WTC11 (cell line): ENCODE results near the gene RFLNA. TPM values are rescaled to one million over a fixed set of nuclear protein-coding genes. Genes with fewer than 3 reads are reported as not detected.

Experiments
- ATAC-seq: fragments of 200-7000 bp; cut with Tn5 transposase; 2 replicates; pipeline ENCODE4 v1.10.0; 2021; ENCODE audit warnings: mild to moderate bottlenecking, moderate library complexity
- CTCF ChIA-PET: fragments of 300-600 bp; sonication (Branson Sonifier 250); formaldehyde crosslinking; loops from one replicate; lab custom pipeline; 2021; ENCODE audit warnings: antibody characterized with exemption; lab: Charles Lee
- POLR2A ChIA-PET: fragments of 350-600 bp; sonication (Branson Sonifier 250); formaldehyde crosslinking; loops from one replicate; lab custom pipeline; 2021; ENCODE audit warnings: antibody characterized with exemption; lab: Charles Lee
- DNase-seq: peaks from one replicate; pipeline ENCODE4 v3.0.0; 2021; ENCODE audit warnings: low spot score
- H3K27ac Mint-ChIP-seq: 2 replicates; pipeline ENCODE4 v1.8.0; 2021; ENCODE audit warnings: mixed read lengths
- H3K27me3 Mint-ChIP-seq: 2 replicates; pipeline ENCODE4 v1.8.0; 2021; ENCODE audit warnings: low read depth, mild to moderate bottlenecking, moderate library complexity, mixed read lengths
- H3K36me3 Mint-ChIP-seq: 2 replicates; pipeline ENCODE4 v1.8.0; 2021; ENCODE audit warnings: mixed read lengths
- H3K4me1 Mint-ChIP-seq: 2 replicates; pipeline ENCODE4 v1.8.0; 2022; ENCODE audit warnings: mixed read lengths
- H3K4me3 Mint-ChIP-seq: 2 replicates; pipeline ENCODE4 v1.8.0; 2021; ENCODE audit warnings: mild to moderate bottlenecking, moderate library complexity, mixed read lengths
- H3K9me3 Mint-ChIP-seq: 2 replicates; pipeline ENCODE4 v1.8.0; 2021; ENCODE audit warnings: mixed read lengths
- ATF3 ChIP-seq: sonication (generic); formaldehyde crosslinking; conservative IDR thresholded peaks from 2 replicates; pipeline ENCODE4 v1.8.1; 2022; ENCODE audit warnings: mild to moderate bottlenecking, missing genetic modification reagents
- CREM ChIP-seq: sonication (generic); formaldehyde crosslinking; IDR thresholded peaks from 2 replicates; pipeline ENCODE4 v1.8.1; 2022; ENCODE audit warnings: mild to moderate bottlenecking, missing genetic modification reagents, moderate library complexity
- E2F5 ChIP-seq: sonication (generic); formaldehyde crosslinking; IDR thresholded peaks from 2 replicates; pipeline ENCODE4 v1.8.1; 2022; ENCODE audit warnings: mild to moderate bottlenecking, moderate library complexity, missing genetic modification reagents
- FOXK1 ChIP-seq: sonication (generic); formaldehyde crosslinking; IDR thresholded peaks from 2 replicates; pipeline ENCODE4 v1.8.0; 2022; ENCODE audit warnings: mild to moderate bottlenecking, moderate library complexity, missing genetic modification reagents
- FOXP1 ChIP-seq: sonication (generic); formaldehyde crosslinking; IDR thresholded peaks from 2 replicates; pipeline ENCODE4 v1.8.0; 2022; ENCODE audit warnings: missing genetic modification reagents, mild to moderate bottlenecking, moderate library complexity, borderline replicate concordance
- HMGXB4 ChIP-seq: sonication (generic); formaldehyde crosslinking; IDR thresholded peaks from 2 replicates; pipeline ENCODE4 v1.8.1; 2023; ENCODE audit warnings: mild to moderate bottlenecking, moderate library complexity, missing genetic modification reagents
- IRF1 ChIP-seq: sonication (generic); formaldehyde crosslinking; IDR thresholded peaks from 2 replicates; pipeline ENCODE4 v1.8.0; 2023; ENCODE audit warnings: missing genetic modification reagents
- IRF2 ChIP-seq: sonication (generic); formaldehyde crosslinking; IDR thresholded peaks from 2 replicates; pipeline ENCODE4 v1.8.0; 2022; ENCODE audit warnings: low read depth, missing genetic modification reagents, borderline replicate concordance
- JUN ChIP-seq: sonication (generic); formaldehyde crosslinking; IDR thresholded peaks from 2 replicates; pipeline ENCODE4 v1.8.0; 2023; ENCODE audit warnings: mild to moderate bottlenecking, missing genetic modification reagents
- NFYB ChIP-seq: sonication (generic); formaldehyde crosslinking; conservative IDR thresholded peaks from 2 replicates; pipeline ENCODE4 v1.8.0; 2022; ENCODE audit warnings: low read depth, missing genetic modification reagents
- SOX15 ChIP-seq: fragments of 250-450 bp; sonication (Bioruptor Pico); IDR thresholded peaks from 2 replicates; pipeline ENCODE4 v1.9.0; 2021; ENCODE audit warnings: mild to moderate bottlenecking
- TCF7 ChIP-seq: sonication (generic); formaldehyde crosslinking; IDR thresholded peaks from 2 replicates; pipeline ENCODE4 v1.8.0; 2022; ENCODE audit warnings: mild to moderate bottlenecking, low read depth, missing genetic modification reagents, moderate library complexity
- TEAD4 ChIP-seq: sonication (generic); formaldehyde crosslinking; IDR thresholded peaks from 2 replicates; pipeline ENCODE4 v1.8.0; 2022; ENCODE audit warnings: mild to moderate bottlenecking, missing genetic modification reagents
- ZBTB21 ChIP-seq: sonication (generic); formaldehyde crosslinking; IDR thresholded peaks from 2 replicates; pipeline ENCODE4 v1.8.1; 2023; ENCODE audit warnings: mild to moderate bottlenecking, missing genetic modification reagents, borderline replicate concordance
- ZNF219 ChIP-seq: sonication (generic); formaldehyde crosslinking; IDR thresholded peaks from 2 replicates; pipeline ENCODE4 v1.8.0; 2023; ENCODE audit warnings: missing genetic modification reagents, mild to moderate bottlenecking, borderline replicate concordance
- ZNF263 ChIP-seq: sonication (generic); formaldehyde crosslinking; IDR thresholded peaks from 2 replicates; pipeline ENCODE4 v1.8.1; 2022; ENCODE audit warnings: low read depth, mild to moderate bottlenecking, moderate library complexity, missing genetic modification reagents
- ZNF512 ChIP-seq: sonication (generic); formaldehyde crosslinking; IDR thresholded peaks from 2 replicates; pipeline ENCODE4 v1.8.1; 2022; ENCODE audit warnings: missing genetic modification reagents, borderline replicate concordance
- ZNF671 ChIP-seq: fragments of 250-450 bp; sonication (Bioruptor Pico); IDR thresholded peaks from 2 replicates; pipeline ENCODE4 v1.8.0; 2021; ENCODE audit warnings: mild to moderate bottlenecking
- total RNA-seq: library from RNA; stranded (reverse); gene quantifications from 3 replicates; pipeline ENCODE4 v1.2.3, GENCODE V29; 2021
- TF ChIP-seq, protein P1 (sequence below): sonication (generic); formaldehyde crosslinking; IDR thresholded peaks from 2 replicates; pipeline ENCODE4 v1.8.0; 2023; ENCODE audit warnings: mild to moderate bottlenecking, missing genetic modification reagents
- TF ChIP-seq, protein P2 (sequence below): sonication (generic); formaldehyde crosslinking; IDR thresholded peaks from 2 replicates; pipeline ENCODE4 v1.8.1; 2022; ENCODE audit warnings: low read depth, missing genetic modification reagents, borderline replicate concordance
- TF ChIP-seq, protein P3 (sequence below): sonication (generic); formaldehyde crosslinking; IDR thresholded peaks from 2 replicates; pipeline ENCODE4 v1.8.1; 2023; ENCODE audit warnings: mild to moderate bottlenecking, missing genetic modification reagents, moderate library complexity

Gene RFLNA
- total RNA-seq, 1 experiment from 2014 or later, result 6.3 TPM

DNA sequence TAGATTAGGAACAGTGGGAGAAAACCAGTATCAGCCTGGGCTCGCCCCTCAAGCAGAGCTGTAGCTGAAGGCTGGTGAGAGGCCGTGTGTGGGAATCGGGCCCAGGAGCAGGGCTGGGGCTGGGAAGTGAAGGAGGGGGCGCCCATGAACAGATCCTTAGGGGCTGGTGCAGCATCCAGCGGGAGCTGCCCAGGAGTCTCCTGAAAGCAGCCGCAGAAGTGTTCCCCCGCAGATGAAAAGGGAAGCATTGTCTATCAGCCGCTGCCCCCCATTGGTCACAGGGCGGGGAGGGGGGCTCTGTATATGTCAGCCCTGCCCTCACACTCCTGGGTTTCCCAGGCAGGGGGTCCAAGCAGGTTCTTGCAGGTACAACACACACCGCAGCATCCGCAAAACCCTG lies 15.6 kb upstream of the RFLNA start:
- peaks cover 27% of the 10 kb centered on the region for H3K4me1 Mint-ChIP-seq
- CTCF ChIA-PET, result interaction anchor here (0.8 to 2.3 kb wide), 4 partner anchors 15 to 225 kb away, joined by 4 to 8 read pairs (median 6); partner anchors contain the start of gene RFLNA
- ATAC-seq, result peak; percentile 66
- no peak overlapping the region for H3K27ac Mint-ChIP-seq
- peaks cover 24% of the 10 kb centered on the region for H3K27me3 Mint-ChIP-seq
- H3K4me3 Mint-ChIP-seq, result no peak overlapping the region
- H3K9me3 Mint-ChIP-seq, result peaks cover 17% of the 10 kb centered on the region
- TF ChIP-seq ZNF671 (CRISPR knock-in tag) (no peak), TCF7 (CRISPR knock-in tag) (no peak), ATF3 (no peak), ZNF512 (CRISPR knock-in tag) (no peak), FOXP1 (no peak), IRF2 (CRISPR knock-in tag) (no peak), ZNF263 (CRISPR knock-in tag) (no peak), ZBTB21 (no peak), JUN (CRISPR knock-in tag) (no peak), NFYB (CRISPR knock-in tag) (no peak), TEAD4 (CRISPR knock-in tag) (no peak), HMGXB4 (CRISPR knock-in tag) (no peak), SOX15 (CRISPR knock-in tag) (no peak)
- TF ChIP-seq, protein P1, sequence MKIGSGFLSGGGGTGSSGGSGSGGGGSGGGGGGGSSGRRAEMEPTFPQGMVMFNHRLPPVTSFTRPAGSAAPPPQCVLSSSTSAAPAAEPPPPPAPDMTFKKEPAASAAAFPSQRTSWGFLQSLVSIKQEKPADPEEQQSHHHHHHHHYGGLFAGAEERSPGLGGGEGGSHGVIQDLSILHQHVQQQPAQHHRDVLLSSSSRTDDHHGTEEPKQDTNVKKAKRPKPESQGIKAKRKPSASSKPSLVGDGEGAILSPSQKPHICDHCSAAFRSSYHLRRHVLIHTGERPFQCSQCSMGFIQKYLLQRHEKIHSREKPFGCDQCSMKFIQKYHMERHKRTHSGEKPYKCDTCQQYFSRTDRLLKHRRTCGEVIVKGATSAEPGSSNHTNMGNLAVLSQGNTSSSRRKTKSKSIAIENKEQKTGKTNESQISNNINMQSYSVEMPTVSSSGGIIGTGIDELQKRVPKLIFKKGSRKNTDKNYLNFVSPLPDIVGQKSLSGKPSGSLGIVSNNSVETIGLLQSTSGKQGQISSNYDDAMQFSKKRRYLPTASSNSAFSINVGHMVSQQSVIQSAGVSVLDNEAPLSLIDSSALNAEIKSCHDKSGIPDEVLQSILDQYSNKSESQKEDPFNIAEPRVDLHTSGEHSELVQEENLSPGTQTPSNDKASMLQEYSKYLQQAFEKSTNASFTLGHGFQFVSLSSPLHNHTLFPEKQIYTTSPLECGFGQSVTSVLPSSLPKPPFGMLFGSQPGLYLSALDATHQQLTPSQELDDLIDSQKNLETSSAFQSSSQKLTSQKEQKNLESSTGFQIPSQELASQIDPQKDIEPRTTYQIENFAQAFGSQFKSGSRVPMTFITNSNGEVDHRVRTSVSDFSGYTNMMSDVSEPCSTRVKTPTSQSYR (CRISPR knock-in tag), result no peak
- TF ChIP-seq, all 79 proteins: peak for 0
- H3K36me3 Mint-ChIP-seq, result peaks cover 7% of the 10 kb centered on the region
- POLR2A ChIA-PET, result interaction anchor here (0.6 kb wide), 1 partner anchor 98 kb away, joined by 5 read pairs; no protein-coding TSS in a partner anchor
- DNase-seq, result no peak

GRCh38 chr12:124279846-124280360 lies 15.0 kb upstream of the RFLNA start:
- ChIA-PET POLR2A (no interaction called here), CTCF (interaction anchor here (0.7 to 2.3 kb wide), 5 partner anchors 15 to 244 kb away, joined by 3 to 8 read pairs (median 5); partner anchors contain the start of gene RFLNA)
- no peak overlapping the region for H3K4me3 Mint-ChIP-seq
- peaks cover 13% of the 10 kb centered on the region for H3K36me3 Mint-ChIP-seq
- peaks cover 29% of the 10 kb centered on the region for H3K27me3 Mint-ChIP-seq
- TF ChIP-seq E2F5 (CRISPR knock-in tag) (no peak), CREM (no peak), HMGXB4 (CRISPR knock-in tag) (no peak), ZNF219 (CRISPR knock-in tag) (no peak), FOXK1 (CRISPR knock-in tag) (no peak), TCF7 (CRISPR knock-in tag) (no peak), ZNF671 (CRISPR knock-in tag) (no peak), IRF1 (CRISPR knock-in tag) (no peak)
- TF ChIP-seq, protein P2, sequence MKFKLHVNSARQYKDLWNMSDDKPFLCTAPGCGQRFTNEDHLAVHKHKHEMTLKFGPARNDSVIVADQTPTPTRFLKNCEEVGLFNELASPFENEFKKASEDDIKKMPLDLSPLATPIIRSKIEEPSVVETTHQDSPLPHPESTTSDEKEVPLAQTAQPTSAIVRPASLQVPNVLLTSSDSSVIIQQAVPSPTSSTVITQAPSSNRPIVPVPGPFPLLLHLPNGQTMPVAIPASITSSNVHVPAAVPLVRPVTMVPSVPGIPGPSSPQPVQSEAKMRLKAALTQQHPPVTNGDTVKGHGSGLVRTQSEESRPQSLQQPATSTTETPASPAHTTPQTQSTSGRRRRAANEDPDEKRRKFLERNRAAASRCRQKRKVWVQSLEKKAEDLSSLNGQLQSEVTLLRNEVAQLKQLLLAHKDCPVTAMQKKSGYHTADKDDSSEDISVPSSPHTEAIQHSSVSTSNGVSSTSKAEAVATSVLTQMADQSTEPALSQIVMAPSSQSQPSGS (CRISPR knock-in tag), result no peak
- TF ChIP-seq, protein P3, sequence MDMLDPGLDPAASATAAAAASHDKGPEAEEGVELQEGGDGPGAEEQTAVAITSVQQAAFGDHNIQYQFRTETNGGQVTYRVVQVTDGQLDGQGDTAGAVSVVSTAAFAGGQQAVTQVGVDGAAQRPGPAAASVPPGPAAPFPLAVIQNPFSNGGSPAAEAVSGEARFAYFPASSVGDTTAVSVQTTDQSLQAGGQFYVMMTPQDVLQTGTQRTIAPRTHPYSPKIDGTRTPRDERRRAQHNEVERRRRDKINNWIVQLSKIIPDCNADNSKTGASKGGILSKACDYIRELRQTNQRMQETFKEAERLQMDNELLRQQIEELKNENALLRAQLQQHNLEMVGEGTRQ (CRISPR knock-in tag), result no peak
- H3K4me1 Mint-ChIP-seq, result peaks cover 27% of the 10 kb centered on the region
- ATAC-seq (peak; percentile 15; the same call in 1 of the 2 replicates), DNase-seq (no peak)
- H3K27ac Mint-ChIP-seq, result no peak overlapping the region
- H3K9me3 Mint-ChIP-seq, result peaks cover 19% of the 10 kb centered on the region
